Liver (tissue), 9 donors: ENCODE results near the gene CEACAM21. TPM values are rescaled to one million over a fixed set of nuclear protein-coding genes. Genes with fewer than 3 reads are reported as not detected.
A peak's percentile ranks its signal among the peaks of the same experiment; 100 is the strongest.

ENCODE experiments used
- DNase-seq: peaks from one replicate; pipeline ENCODE4 v3.0.0-alpha.2; 2017; ENCODE audit warnings: low spot score
- H3K27ac ChIP-seq, 2 donors: one replicate each; pipeline ENCODE4 v1.7.0; 2013; ENCODE audit warnings: inconsistent platforms in 2 of 2, low read length in 2 of 2, control low read depth in 1 of 2, low read depth in 1 of 2, mild to moderate bottlenecking in 1 of 2
- H3K27me3 ChIP-seq, 4 donors: one replicate each; pipeline versions ENCODE4 v1.6.1 to v1.7.0; 2013; ENCODE audit warnings: low read length in 3 of 4, inconsistent platforms in 1 of 4, mild to moderate bottlenecking in 1 of 4, moderate library complexity in 1 of 4; ENCODE audit not compliant: control insufficient read depth in 4 of 4, insufficient read depth in 4 of 4
- H3K36me3 ChIP-seq, 4 donors: one replicate each; pipeline versions ENCODE4 v1.6.1 to v1.7.0; 2013; ENCODE audit warnings: low read length in 3 of 4, mild to moderate bottlenecking in 3 of 4, low read depth in 1 of 4, moderate library complexity in 1 of 4; ENCODE audit not compliant: control insufficient read depth in 4 of 4, insufficient read depth in 3 of 4
- H3K4me1 ChIP-seq, 4 donors: one replicate each; pipeline versions ENCODE4 v1.6.1 to v1.7.0; 2013; ENCODE audit warnings: low read length in 3 of 4, mild to moderate bottlenecking in 3 of 4, moderate library complexity in 1 of 4; ENCODE audit not compliant: control insufficient read depth in 4 of 4, insufficient read depth in 4 of 4
- H3K4me3 ChIP-seq, 3 donors: one replicate each; pipeline versions ENCODE4 v1.6.1 to v1.7.0; 2013; ENCODE audit warnings: low read length in 3 of 3, control low read depth in 1 of 3, low read depth in 1 of 3, mild to moderate bottlenecking in 1 of 3
- H3K9ac ChIP-seq, 2 donors: one replicate each; pipeline ENCODE4 v1.7.0; 2013; ENCODE audit warnings: low read length in 2 of 2, mild to moderate bottlenecking in 2 of 2, moderate library complexity in 2 of 2, control low read depth in 1 of 2, low read depth in 1 of 2
- H3K9me3 ChIP-seq, 4 donors: one replicate each; pipeline versions ENCODE4 v1.6.1 to v1.7.0; 2013; ENCODE audit warnings: low read length in 3 of 4; ENCODE audit not compliant: control insufficient read depth in 4 of 4
- EGR1 ChIP-seq, 2 donors: IDR thresholded peaks; 2 replicates each; pipeline ENCODE4 v1.6.1; 2016 to 2018; ENCODE audit warnings: antibody characterized with exemption in 2 of 2, low read depth in 2 of 2
- FOXA1 ChIP-seq: IDR thresholded peaks from 2 replicates; pipeline ENCODE4 v1.6.1; 2016; ENCODE audit warnings: antibody characterized with exemption
- GABPA ChIP-seq, 2 donors: IDR thresholded peaks in 1 of 2; conservative IDR thresholded peaks in 1 of 2; 2 replicates each; pipeline ENCODE4 v1.6.1; 2016; ENCODE audit warnings: antibody characterized with exemption in 2 of 2, mild to moderate bottlenecking in 1 of 2, moderate library complexity in 1 of 2
- HNF4A ChIP-seq, 2 donors: conservative IDR thresholded peaks; 2 replicates each; pipeline ENCODE4 v1.6.1; 2016; ENCODE audit warnings: antibody characterized with exemption in 2 of 2, mild to moderate bottlenecking in 2 of 2
- HNF4G ChIP-seq: IDR thresholded peaks from 2 replicates; pipeline ENCODE4 v1.6.1; 2016; ENCODE audit warnings: antibody characterized with exemption
- JUND ChIP-seq, 2 donors: IDR thresholded peaks; 2 replicates each; pipeline ENCODE4 v1.6.1; 2016; ENCODE audit warnings: antibody characterized with exemption in 2 of 2
- NR2F2 ChIP-seq: IDR thresholded peaks from 2 replicates; pipeline ENCODE4 v1.6.1; 2016; ENCODE audit warnings: antibody characterized with exemption
- RAD21 ChIP-seq, 2 donors: IDR thresholded peaks; 2 replicates each; pipeline ENCODE4 v1.6.1; 2016; ENCODE audit warnings: antibody characterized with exemption in 2 of 2, mild to moderate bottlenecking in 2 of 2
- RXRA ChIP-seq, 2 donors: IDR thresholded peaks; 2 replicates each; pipeline ENCODE4 v1.6.1; 2017 to 2018; ENCODE audit warnings: antibody characterized with exemption in 2 of 2, mild to moderate bottlenecking in 1 of 2
- YY1 ChIP-seq: IDR thresholded peaks from 2 replicates; pipeline ENCODE4 v1.6.1; 2016; ENCODE audit warnings: antibody characterized with exemption, mild to moderate bottlenecking
- WGBS: extraction: QIAGEN DNeasy Blood & Tissue Kit; methylation state at CpG from one replicate; pipeline ENCODE4 v1.1.7; 2013; 5-methylcytosine and 5-hydroxymethylcytosine counted together
- polyA plus RNA-seq, 2 donors: library from polyadenylated mRNA; stranded (reverse) in 1 of 2; unstranded in 1 of 2; fragments of 200-250 nt in 1 of 2; fragments of >200 nt in 1 of 2; fragmentation: Nextera tagmentation in 1 of 2; extraction: Ambion mirVana in 1 of 2; gene quantifications; one replicate each; pipeline versions ENCODE4 v1.2.1 to v1.2.3, GENCODE V29; 2013 to 2015
- total RNA-seq, 2 donors: library from RNA; depleted of rRNA; stranded (reverse); fragments of >200 nt; gene quantifications; one replicate each; pipeline ENCODE4 v1.2.3, GENCODE V29; 2014
- TF ChIP-seq, protein P1 (sequence below): IDR thresholded peaks from 2 replicates; pipeline ENCODE4 v1.6.1; 2016; ENCODE audit warnings: antibody characterized with exemption
- TF ChIP-seq, protein P2 (sequence below): fragments of 150-350 bp; IDR thresholded peaks from 2 replicates; pipeline ENCODE4 v1.5.1; 2017; ENCODE audit warnings: improper control_type of control experiment, low read depth, low read length; ENCODE audit not compliant: missing input control
- TF ChIP-seq, protein P3 (sequence below): IDR thresholded peaks from 2 replicates; pipeline ENCODE4 v1.6.1; 2016; ENCODE audit warnings: antibody characterized with exemption, mild to moderate bottlenecking
- TF ChIP-seq, protein P4 (sequence below): IDR thresholded peaks from 2 replicates; pipeline ENCODE4 v1.6.1; 2016; ENCODE audit warnings: antibody characterized with exemption
- TF ChIP-seq, protein P5 (sequence below): IDR thresholded peaks from 2 replicates; pipeline ENCODE4 v1.6.1; 2016; ENCODE audit warnings: antibody characterized with exemption
- donor health status: healthy.
- donor health status: healthy.
- donor health status: healthy.
- donor health status: healthy.
- donor health status: healthy.

Gene CEACAM21
- total and polyA plus RNA-seq, 4 donors: 0.58 to 2.5 (median 1.8) TPM

DNA sequence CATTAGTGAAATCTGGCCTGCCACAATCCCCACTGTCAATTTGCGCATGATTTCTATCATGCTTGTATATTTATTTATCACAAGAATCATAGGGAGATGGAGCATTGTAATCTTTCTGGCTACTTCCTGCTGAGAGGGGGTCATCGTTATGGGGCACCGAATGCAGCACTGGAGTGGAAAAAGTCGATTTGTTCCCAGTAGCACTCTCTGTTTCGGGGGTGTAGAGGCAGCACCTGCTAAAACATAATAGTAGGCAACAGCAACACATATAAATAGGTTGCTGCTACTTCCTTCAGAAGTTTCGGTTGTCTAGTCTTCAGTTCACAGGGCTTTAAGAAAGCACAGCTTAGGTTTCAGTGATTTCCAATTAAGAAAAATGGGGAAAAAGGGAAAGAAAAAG, 23.4 kb upstream of the CEACAM21 start:
- Histone ChIP-seq H3K4me3 (no peak overlapping the region), H3K9ac (peak overlapping the region in 1 of 2 donors; percentile 22), H3K4me1 (peaks cover 0 to 3% (median 1%) of the 10 kb centered on the region in 4 donors), H3K36me3 (no peaks in the 10 kb centered on the region), H3K9me3 (no peaks in the 10 kb centered on the region), H3K27ac (peak overlapping the region; percentile 3 to 40), H3K27me3 (peaks cover 0 to 6% (median 1%) of the 10 kb centered on the region in 4 donors)
- no peak for DNase-seq
- no peak for TF ChIP-seq HNF4A (conservative IDR thresholded peaks at IDR 0.05)
- no peak for TF ChIP-seq YY1
- TF ChIP-seq NR2F2: no peak
- TF ChIP-seq FOXA1: no peak
- 64% methylated on average over 6 of the region's 6 CpGs for WGBS

DNA sequence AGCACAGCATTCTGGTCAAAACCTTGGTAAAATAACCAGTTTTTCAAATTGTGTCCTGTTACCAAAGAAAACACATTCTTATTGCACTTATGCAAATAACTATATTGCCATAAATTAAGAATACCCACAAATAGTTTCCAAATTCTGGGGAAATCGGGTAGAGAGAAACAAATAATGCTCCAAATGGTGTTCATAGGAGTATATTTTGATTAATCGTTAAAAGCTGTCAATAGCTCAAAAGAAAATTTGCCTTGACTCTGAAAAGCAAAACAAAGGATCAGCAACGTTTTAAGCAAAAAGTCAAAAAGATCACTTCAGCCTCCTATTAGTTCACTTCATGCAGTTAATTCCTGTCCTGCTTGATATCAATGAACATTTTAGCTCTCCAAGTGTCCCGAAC, 22.2 kb upstream of the CEACAM21 start:
- WGBS: 76% methylated on average over 4 of the region's 4 CpGs
- Histone ChIP-seq H3K27me3 (peaks cover 0 to 3% (median 1%) of the 10 kb centered on the region in 4 donors), H3K4me3 (no peak overlapping the region), H3K27ac (no peak overlapping the region), H3K4me1 (peaks cover 0 to 3% (median under 1%) of the 10 kb centered on the region in 4 donors), H3K36me3 (no peaks in the 10 kb centered on the region), H3K9me3 (no peaks in the 10 kb centered on the region), H3K9ac (peak overlapping the region in 1 of 2 donors; percentile 19)
- TF ChIP-seq, protein P1, sequence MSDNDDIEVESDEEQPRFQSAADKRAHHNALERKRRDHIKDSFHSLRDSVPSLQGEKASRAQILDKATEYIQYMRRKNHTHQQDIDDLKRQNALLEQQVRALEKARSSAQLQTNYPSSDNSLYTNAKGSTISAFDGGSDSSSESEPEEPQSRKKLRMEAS: no peak
- no peak for DNase-seq

DNA sequence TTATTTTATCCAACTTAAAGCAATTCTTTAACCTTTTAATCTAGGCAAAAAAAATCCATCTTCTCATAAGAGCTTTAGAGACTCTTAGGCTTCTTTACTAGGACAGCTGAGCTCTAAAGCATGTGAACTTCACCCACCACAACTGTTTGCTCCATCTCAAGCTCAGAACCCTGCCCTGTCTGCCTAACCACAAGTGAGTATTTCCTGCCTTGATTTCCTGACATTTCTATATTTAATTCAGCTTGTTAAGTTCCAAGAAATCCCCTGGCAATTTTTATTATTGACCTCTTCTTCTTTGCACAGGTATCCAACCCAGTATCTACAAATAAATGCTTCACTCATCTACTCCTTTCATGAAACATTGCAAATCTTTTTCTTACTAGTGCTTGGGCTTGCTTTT, 21.1 kb upstream of the CEACAM21 start:
- H3K27me3 ChIP-seq: peaks cover 0 to 3% (median 1%) of the 10 kb centered on the region in 4 donors
- no peak for TF ChIP-seq GABPA (IDR thresholded peaks at IDR 0.05 in 1 of 2, conservative IDR thresholded peaks at IDR 0.05 in 1 of 2)
- TF ChIP-seq FOXA1: no peak
- no peak overlapping the region for H3K27ac ChIP-seq
- no peaks in the 10 kb centered on the region for H3K9me3 ChIP-seq
- H3K4me1 ChIP-seq: peaks cover 0 to 3% (median 0%) of the 10 kb centered on the region in 4 donors
- DNase-seq: no peak
- H3K4me3 ChIP-seq: no peak overlapping the region
- H3K36me3 ChIP-seq: no peaks in the 10 kb centered on the region
- H3K9ac ChIP-seq: no peak overlapping the region

DNA sequence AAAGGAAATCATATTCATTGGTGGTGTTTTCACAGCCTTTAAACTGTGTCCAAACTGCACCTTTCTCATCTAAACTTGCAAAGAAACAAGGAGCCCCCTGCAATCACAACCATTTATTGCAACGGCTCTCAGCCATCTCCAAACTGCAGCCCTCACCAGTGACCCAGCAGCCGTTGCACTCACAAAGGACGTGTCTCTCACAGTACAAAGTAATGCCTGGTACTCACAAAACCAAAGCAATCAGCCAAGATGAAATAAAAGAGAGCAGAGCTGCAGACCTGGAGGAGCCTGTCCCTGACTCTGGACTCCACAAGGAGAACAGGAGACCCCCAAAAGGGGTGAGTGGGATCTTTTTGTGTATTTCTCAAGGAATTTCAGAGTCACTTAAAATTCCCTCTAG, 20.2 kb upstream of the CEACAM21 start:
- no peaks in the 10 kb centered on the region for H3K36me3 ChIP-seq
- DNase-seq: no peak
- H3K4me1 ChIP-seq: peaks cover 0 to 3% (median 0%) of the 10 kb centered on the region in 4 donors
- H3K9me3 ChIP-seq: no peaks in the 10 kb centered on the region
- peaks cover 0 to 3% (median 1%) of the 10 kb centered on the region in 4 donors for H3K27me3 ChIP-seq
- 24% methylated on average over 3 of the region's 3 CpGs for WGBS
- H3K4me3 ChIP-seq: no peak overlapping the region
- no peak overlapping the region for H3K27ac ChIP-seq
- H3K9ac ChIP-seq: no peak overlapping the region
- TF ChIP-seq, protein P2, sequence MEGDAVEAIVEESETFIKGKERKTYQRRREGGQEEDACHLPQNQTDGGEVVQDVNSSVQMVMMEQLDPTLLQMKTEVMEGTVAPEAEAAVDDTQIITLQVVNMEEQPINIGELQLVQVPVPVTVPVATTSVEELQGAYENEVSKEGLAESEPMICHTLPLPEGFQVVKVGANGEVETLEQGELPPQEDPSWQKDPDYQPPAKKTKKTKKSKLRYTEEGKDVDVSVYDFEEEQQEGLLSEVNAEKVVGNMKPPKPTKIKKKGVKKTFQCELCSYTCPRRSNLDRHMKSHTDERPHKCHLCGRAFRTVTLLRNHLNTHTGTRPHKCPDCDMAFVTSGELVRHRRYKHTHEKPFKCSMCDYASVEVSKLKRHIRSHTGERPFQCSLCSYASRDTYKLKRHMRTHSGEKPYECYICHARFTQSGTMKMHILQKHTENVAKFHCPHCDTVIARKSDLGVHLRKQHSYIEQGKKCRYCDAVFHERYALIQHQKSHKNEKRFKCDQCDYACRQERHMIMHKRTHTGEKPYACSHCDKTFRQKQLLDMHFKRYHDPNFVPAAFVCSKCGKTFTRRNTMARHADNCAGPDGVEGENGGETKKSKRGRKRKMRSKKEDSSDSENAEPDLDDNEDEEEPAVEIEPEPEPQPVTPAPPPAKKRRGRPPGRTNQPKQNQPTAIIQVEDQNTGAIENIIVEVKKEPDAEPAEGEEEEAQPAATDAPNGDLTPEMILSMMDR: no peak
- TF ChIP-seq JUND (IDR thresholded peaks at IDR 0.05) (no peak), GABPA (IDR thresholded peaks at IDR 0.05 in 1 of 2, conservative IDR thresholded peaks at IDR 0.05 in 1 of 2) (no peak), YY1 (no peak), HNF4A (conservative IDR thresholded peaks at IDR 0.05) (no peak), RXRA (IDR thresholded peaks at IDR 0.05) (no peak), RAD21 (IDR thresholded peaks at IDR 0.05) (no peak), HNF4G (no peak), NR2F2 (no peak), EGR1 (IDR thresholded peaks at IDR 0.05; ENCODE audit: low read depth in 2 of 2) (no peak), FOXA1 (no peak)
- TF ChIP-seq, protein P3, sequence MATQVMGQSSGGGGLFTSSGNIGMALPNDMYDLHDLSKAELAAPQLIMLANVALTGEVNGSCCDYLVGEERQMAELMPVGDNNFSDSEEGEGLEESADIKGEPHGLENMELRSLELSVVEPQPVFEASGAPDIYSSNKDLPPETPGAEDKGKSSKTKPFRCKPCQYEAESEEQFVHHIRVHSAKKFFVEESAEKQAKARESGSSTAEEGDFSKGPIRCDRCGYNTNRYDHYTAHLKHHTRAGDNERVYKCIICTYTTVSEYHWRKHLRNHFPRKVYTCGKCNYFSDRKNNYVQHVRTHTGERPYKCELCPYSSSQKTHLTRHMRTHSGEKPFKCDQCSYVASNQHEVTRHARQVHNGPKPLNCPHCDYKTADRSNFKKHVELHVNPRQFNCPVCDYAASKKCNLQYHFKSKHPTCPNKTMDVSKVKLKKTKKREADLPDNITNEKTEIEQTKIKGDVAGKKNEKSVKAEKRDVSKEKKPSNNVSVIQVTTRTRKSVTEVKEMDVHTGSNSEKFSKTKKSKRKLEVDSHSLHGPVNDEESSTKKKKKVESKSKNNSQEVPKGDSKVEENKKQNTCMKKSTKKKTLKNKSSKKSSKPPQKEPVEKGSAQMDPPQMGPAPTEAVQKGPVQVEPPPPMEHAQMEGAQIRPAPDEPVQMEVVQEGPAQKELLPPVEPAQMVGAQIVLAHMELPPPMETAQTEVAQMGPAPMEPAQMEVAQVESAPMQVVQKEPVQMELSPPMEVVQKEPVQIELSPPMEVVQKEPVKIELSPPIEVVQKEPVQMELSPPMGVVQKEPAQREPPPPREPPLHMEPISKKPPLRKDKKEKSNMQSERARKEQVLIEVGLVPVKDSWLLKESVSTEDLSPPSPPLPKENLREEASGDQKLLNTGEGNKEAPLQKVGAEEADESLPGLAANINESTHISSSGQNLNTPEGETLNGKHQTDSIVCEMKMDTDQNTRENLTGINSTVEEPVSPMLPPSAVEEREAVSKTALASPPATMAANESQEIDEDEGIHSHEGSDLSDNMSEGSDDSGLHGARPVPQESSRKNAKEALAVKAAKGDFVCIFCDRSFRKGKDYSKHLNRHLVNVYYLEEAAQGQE: no peak
- TF ChIP-seq, protein P4, sequence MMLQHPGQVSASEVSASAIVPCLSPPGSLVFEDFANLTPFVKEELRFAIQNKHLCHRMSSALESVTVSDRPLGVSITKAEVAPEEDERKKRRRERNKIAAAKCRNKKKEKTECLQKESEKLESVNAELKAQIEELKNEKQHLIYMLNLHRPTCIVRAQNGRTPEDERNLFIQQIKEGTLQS: no peak
- TF ChIP-seq, protein P1: no peak
- TF ChIP-seq, protein P5, sequence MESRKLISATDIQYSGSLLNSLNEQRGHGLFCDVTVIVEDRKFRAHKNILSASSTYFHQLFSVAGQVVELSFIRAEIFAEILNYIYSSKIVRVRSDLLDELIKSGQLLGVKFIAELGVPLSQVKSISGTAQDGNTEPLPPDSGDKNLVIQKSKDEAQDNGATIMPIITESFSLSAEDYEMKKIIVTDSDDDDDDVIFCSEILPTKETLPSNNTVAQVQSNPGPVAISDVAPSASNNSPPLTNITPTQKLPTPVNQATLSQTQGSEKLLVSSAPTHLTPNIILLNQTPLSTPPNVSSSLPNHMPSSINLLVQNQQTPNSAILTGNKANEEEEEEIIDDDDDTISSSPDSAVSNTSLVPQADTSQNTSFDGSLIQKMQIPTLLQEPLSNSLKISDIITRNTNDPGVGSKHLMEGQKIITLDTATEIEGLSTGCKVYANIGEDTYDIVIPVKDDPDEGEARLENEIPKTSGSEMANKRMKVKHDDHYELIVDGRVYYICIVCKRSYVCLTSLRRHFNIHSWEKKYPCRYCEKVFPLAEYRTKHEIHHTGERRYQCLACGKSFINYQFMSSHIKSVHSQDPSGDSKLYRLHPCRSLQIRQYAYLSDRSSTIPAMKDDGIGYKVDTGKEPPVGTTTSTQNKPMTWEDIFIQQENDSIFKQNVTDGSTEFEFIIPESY: no peak
